ENCODE results near the gene ERMAP.

Gene ERMAP, protein sequence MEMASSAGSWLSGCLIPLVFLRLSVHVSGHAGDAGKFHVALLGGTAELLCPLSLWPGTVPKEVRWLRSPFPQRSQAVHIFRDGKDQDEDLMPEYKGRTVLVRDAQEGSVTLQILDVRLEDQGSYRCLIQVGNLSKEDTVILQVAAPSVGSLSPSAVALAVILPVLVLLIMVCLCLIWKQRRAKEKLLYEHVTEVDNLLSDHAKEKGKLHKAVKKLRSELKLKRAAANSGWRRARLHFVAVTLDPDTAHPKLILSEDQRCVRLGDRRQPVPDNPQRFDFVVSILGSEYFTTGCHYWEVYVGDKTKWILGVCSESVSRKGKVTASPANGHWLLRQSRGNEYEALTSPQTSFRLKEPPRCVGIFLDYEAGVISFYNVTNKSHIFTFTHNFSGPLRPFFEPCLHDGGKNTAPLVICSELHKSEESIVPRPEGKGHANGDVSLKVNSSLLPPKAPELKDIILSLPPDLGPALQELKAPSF

DNA sequence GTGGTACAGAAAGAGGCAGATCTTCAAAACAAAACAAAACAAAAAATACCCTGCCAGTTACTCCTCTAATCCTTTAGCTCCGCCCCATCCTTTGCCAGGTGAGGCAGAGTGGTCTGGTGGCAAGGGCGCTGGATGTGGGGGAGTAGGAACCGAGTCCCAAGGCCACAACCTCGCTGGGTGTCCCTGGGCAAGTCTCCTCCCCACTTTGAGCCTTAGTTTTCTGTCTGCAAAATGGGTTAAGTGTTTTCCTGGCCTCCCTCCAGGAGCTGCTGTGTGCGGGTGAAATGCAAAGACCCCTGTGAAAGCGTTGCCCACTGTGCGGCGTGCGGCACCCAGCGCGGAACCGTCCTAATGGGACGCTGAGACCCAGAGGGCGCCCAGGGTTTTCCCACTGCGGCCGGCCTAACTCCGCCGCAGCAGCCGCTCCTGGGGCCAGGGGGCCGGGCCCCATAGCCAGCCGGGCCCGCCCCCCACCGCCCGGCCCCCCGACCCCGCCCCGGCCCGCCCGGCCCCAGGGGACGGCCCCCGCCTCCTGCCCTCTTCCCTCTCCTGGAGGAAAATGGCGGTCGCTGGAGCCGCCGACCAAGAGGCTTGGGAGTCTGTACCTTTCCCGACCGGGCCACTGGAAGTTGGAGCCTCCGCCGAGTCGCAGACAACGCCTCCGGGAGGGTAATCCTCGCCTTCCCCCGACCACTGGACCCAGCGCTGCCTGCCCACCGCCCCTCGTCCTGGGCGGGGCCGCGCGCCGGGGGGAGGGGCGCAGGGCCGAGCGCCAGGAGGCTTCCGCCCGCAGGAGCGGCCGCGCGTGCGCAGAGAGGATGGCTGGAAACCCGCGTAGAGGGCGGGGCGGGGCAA lies at the start of gene ERMAP, which contains the start of gene SVBP:
Gene ERMAP (plus strand): TSS at position 538 of the 855 bp plus-strand sequence. CDS start 13,327 bp downstream, outside the sequence.
Gene SVBP (minus strand): TSS at position 813 of the 855 bp plus-strand sequence. CDS start 853 bp downstream, outside the sequence.
- DNase-seq (ENCODE audit: low read depth), result peak; percentile 93
- TF ChIP-seq, protein P1, sequence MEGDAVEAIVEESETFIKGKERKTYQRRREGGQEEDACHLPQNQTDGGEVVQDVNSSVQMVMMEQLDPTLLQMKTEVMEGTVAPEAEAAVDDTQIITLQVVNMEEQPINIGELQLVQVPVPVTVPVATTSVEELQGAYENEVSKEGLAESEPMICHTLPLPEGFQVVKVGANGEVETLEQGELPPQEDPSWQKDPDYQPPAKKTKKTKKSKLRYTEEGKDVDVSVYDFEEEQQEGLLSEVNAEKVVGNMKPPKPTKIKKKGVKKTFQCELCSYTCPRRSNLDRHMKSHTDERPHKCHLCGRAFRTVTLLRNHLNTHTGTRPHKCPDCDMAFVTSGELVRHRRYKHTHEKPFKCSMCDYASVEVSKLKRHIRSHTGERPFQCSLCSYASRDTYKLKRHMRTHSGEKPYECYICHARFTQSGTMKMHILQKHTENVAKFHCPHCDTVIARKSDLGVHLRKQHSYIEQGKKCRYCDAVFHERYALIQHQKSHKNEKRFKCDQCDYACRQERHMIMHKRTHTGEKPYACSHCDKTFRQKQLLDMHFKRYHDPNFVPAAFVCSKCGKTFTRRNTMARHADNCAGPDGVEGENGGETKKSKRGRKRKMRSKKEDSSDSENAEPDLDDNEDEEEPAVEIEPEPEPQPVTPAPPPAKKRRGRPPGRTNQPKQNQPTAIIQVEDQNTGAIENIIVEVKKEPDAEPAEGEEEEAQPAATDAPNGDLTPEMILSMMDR (IDR thresholded peaks at IDR 0.05; ENCODE audit: insufficient read depth, low read depth, low read length, missing control alignments), result no peak
- peak within 1 kb of the TSS; percentile 69 for H3K4me3 ChIP-seq (ENCODE audit: low read depth, low read length)

DNA sequence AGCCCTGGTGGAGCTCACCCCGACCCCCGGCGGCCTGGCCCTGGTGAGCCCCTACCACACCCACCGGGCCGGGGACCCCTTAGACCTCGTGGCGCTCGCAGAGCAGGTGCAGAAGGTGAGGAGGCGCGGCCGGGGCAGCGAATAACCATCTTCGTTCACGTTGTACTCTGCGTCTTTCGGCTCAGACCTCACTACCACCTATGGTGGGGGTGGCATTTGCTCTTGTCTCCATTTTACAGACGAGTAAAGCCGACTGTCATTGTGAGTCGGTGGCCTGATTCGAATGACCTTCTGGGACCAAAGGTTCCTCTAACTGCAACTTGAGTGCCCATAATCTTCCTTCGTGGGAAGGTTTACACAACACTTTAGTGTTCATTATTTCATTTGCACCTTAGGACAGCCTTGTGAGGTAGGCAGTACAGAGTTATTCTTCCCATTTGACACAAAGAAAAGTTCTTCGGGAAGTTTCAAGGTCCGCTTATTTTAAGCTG lies 49.4 kb upstream of the ERMAP start:
- TF ChIP-seq, protein P1 (IDR thresholded peaks at IDR 0.05; ENCODE audit: insufficient read depth, low read depth, low read length, missing control alignments), result no peak
- peak overlapping the region; percentile 99 for H3K4me3 ChIP-seq (ENCODE audit: low read depth, low read length)
- DNase-seq (ENCODE audit: low read depth), result no peak

DNA sequence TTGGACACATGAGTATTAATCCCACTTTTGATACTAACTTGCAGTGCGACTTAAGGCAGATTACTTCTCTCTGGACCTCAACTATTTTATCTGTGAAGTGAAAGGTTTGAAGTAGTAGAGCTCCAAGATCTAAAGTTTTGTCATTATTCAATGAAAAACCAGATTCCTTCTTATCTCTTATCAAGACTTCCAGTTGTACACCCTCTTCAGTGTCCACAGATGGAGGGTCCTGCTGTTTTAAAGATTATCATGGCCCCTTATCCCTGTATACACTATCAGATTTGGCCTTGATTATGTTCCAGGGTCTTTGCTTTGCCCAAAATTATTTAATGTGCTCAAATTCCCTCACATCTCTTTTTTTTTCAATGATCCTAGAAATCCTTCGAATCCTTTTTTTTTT lies 48.8 kb upstream of the ERMAP start:
- peak overlapping the region; percentile 99 for H3K4me3 ChIP-seq (ENCODE audit: low read depth, low read length)
- TF ChIP-seq, protein P1 (IDR thresholded peaks at IDR 0.05; ENCODE audit: insufficient read depth, low read depth, low read length, missing control alignments), result no peak
- no peak for DNase-seq (ENCODE audit: low read depth)

DNA sequence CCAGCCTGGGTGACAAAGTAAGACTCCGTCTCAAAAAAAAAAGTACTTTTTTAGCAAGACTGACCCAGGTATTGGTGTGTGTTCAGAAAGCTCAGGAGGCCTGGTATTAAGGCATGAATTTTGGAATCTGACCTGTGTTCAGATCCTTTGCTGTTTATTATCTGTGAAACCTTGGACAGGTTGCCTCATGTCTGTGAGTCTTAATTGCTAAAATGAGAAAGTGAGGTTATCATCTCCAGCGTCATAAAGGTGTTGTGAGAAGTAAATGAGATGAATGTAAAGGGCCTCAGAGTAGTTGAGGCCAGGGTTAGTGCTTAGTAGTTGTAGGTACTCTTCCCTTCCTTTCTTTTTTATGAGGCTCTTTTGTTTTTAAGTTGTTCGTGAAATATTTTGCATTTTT lies 47.1 kb upstream of the ERMAP start:
- TF ChIP-seq, protein P1 (IDR thresholded peaks at IDR 0.05; ENCODE audit: insufficient read depth, low read depth, low read length, missing control alignments), result no peak
- DNase-seq (ENCODE audit: low read depth), result no peak
- no peak overlapping the region for H3K4me3 ChIP-seq (ENCODE audit: low read depth, low read length)

DNA sequence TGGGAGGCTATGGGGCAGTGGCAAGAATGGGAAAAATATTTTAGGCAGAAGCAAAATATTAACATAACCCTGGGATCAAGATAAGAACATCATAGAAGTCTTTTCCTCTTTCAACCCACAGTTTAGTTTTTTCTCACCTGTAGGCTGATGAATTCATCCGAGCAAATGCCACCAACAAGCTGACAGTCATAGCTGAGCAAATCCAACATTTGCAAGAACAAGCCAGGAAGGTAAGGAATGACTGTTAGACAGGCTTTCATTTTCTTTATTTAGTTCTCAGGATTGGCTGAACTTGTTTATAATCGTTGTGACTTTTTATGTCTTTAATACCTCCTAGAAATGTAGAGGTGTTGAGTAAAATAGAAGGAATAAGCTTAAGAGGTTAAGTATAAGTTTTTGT lies 43.5 kb upstream of the ERMAP start:
- TF ChIP-seq, protein P1 (IDR thresholded peaks at IDR 0.05; ENCODE audit: insufficient read depth, low read depth, low read length, missing control alignments), result no peak
- no peak for DNase-seq (ENCODE audit: low read depth)

DNA sequence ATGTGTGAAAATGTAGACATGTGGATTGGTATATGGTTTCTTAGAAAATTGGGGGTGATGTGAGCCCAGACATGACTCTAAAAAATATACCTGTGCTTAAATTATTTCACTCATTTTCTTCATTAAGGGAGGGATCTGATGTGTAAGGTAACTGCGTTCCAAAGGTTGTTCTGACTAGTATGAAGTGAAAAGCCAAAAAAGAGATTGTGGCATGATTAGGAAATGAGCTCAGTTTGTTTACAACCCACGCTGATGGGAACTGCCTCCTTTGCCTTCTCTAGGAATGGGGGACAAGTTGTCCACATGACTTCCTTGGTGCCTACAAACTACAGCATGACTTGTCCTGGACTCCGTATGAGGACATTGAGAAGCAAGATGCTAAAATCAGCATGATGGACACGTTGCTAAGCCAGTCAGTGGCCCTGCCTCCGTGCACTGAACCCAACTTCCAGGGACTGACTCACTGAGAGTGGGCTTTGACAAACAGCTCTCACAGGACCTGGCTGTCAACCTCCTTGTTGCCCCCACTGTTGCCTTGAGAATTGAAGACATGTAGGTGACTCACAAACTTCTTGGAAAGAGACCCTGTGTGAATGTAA lies 41.9 kb upstream of the ERMAP start:
- no peak overlapping the region for H3K4me3 ChIP-seq (ENCODE audit: low read depth, low read length)
- TF ChIP-seq, protein P1 (IDR thresholded peaks at IDR 0.05; ENCODE audit: insufficient read depth, low read depth, low read length, missing control alignments), result no peak
- DNase-seq (ENCODE audit: low read depth), result no peak

More for the DNA sequence above, 43.5 kb upstream of the ERMAP start:
- no peak overlapping the region for H3K4me3 ChIP-seq (ENCODE audit: low read depth, low read length)
